GM18907 (cell line): ENCODE data around the gene KLHL9.

ENCODE experiments used
- ATAC-seq: cut with Tn5 transposase; IDR thresholded peaks from one replicate; pipeline ENCODE4 v1.9.1; 2021; ENCODE audit warnings: mild to moderate bottlenecking, moderate library complexity; ENCODE audit not compliant: unreplicated experiment

Gene KLHL9

DNA sequence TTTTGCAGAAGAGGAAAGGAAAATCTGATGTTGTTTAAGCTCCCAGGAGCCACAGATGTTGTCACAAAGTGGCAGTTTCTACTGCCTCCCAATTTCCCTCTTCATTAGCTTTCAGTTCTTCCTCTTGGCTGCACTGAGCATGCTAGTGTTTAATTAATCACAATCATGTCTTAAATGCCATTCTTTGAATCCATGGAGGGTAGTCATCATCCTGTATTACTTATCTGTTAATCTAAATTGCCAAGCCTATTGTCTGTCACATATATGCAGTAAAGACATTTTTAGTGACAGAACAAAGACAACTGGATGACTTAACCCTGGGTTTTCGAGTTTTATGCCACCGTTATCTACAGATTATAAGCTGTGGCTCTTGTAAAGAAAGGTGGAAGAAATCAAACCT lies 14.7 kb downstream of the KLHL9 start:
- no peak for ATAC-seq

DNA sequence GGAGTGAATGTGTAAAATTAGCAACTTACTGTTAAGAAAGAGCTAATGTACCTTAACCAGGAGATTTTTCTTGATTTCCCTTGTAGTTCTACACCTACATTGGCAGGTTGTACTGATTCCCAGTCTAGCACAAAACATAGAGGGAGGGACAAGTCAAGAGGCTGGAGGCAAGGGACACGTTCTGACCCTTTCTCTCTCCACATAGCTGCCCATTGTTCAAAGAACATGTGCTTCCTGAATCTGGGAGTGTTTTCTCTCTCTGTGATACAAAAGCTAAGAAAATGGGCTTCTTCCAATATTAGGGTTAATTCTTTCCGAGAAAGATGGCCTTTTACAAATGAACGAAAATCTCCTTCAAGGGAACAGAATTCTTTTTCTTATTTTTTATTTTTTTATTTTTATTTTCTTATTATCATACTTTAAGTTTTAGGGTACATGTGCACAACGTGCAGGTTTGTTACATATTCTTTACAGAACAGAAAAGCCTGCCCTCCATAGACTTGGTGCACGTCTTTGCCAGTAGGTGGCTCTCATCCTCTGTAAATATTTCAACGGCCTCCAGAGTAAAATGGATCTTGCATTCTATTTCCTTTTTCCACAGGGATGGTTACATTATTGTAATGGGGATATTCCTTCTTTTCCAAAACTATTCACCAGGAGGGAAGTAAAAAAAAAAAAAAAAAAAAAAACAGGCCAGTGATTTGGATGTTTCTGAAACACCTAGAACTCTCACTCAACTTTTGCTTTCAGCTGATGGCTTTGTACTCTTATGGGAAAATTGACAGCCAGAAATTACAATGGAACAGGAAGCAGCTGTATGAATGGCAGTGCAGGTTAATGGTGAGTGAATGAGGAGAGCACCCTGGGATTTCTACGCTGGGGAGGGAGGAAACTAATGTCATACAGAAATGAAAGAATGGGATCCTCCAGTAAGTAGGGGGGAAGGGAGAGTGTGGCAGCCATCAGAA lies 17.0 kb downstream of the KLHL9 start:
- ATAC-seq, result peak; percentile 81

DNA sequence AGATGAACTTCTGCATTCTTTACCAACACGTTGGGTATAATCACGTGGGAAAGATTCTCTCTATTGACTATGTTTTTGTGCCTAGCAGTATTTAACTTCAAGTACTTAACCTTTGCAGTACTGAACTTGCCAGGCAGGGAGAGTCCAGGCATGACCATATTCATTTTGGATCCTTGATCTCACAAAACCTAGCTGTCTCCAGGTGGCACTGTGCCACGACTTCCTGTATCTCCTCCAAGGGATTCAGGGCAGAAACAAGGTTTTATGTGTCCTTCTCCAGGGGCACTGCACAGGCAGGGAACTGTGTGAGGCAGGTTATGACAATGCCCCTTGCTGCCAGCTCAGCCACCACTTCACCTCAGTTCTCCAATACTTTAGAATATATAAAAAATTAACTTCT lies 18.3 kb downstream of the KLHL9 start:
- ATAC-seq, result no peak

DNA sequence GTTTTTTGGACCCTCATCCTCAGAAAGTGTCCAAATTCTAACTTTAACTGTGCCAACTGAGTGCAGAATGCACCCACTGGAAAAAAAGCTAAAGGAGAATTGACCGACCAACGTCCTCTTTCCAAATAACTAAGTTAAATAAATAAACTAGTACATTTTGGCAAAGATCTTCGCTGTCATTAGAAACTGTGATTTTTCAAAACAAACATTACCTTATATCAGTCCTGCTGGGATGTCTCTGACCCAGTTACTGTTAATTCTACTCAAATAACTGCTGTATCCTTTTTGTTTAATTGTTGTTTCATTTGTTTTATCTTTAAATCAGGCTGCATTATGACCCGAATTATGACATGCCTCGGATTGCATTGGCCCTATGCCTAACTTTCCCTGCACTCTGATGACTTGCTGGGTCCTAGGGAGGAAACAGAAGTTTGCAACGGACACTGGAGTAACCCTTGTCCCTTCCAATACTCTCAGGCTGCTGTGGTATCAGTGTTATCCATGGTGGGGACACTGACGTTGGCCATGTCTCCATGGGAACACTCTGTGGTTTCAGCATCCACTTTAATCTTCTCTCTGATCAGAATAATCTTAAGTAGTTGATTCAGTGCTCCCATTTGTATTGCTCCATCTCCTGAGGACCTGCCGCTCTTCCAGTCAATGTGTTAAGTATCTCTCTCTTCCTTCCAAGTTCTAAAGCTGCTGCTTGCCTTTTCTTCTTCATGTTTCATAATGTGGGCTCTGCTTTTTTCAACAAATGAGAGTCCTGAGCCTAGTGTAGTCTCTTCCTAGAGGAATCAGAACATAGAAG lies 19.0 kb downstream of the KLHL9 start:
- ATAC-seq, result no peak

DNA sequence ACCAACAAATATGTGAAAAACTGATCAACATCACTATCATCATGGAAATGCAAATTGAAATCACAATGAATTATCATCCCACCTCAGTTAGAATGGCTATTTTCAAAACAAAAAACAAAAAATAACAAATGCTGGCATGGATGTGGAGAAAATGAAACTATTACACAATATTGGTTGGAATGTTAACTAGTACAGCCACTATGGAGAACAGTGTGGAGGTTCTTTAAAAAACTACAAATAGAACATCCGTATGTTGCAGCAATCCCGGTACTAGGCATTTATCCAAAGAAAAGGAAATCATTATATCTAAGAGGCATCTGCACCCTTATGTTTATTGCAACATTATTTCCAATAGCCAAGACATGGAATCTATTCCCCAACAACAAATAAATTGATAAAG lies 21.1 kb downstream of the KLHL9 start:
- no peak for ATAC-seq

DNA sequence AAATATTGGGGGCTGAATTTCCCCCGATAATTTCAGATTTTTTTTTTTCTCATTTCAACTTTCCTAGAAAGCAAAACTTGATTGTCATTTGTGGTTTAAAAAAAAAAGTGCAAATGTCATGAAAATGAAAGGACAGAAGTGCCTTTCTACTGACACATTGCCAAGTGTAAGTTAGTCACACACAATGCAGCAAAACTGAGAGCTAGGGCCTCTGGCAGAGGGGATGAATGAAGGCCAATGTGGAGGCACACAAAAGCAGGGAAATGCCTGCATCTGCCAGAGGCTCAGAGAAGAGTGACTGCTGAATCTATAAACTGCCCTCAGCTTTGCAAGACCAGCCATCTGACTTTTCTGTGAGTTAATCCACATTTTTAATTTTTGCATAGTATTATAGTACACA lies 23.3 kb downstream of the KLHL9 start:
- ATAC-seq, result peak; percentile 57

DNA sequence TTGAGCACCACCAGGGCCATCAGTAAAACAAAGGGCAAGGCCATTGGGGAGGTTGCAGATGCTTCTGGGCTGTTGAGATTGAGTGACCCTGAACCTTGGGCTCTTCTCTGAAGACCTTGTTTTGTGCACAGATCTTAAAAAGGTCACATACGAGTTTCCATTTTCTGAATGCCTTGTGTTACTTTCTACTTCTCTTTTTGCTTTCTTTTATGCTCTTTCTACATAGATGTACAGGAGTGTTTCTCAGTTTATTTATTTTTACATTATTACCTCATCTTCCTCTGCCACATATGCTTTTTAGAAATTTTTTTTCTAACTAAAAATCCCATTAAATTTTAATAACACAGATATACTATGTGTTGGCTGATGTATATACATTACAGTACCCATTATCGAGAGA lies 30.0 kb downstream of the KLHL9 start, which contains the start of gene IFNA5:
IFNA5 (minus strand) TSS at position 101 of the 400 bp plus-strand sequence; CDS start at position 44, 57 bp downstream.
- no peak for ATAC-seq

DNA sequence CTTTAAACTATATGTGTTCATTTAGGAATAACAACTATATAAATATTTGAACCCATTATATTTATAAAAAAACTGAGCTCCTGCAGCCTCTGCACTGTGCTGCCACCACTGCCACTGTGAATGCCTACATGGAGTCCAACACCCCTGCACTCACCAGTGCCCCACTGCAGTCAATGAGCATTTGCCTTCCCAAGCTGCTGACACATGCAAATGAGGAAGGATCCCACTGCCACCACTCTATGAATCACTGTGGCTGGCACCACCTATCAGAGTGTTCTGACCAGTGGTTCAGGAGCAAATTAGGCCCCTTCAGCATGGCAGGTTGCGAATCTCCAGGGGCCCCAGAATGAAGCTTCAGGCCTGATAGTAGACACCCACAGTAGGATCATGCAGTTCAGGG lies 39.2 kb downstream of the KLHL9 start:
- ATAC-seq, result peak; percentile 43

DNA sequence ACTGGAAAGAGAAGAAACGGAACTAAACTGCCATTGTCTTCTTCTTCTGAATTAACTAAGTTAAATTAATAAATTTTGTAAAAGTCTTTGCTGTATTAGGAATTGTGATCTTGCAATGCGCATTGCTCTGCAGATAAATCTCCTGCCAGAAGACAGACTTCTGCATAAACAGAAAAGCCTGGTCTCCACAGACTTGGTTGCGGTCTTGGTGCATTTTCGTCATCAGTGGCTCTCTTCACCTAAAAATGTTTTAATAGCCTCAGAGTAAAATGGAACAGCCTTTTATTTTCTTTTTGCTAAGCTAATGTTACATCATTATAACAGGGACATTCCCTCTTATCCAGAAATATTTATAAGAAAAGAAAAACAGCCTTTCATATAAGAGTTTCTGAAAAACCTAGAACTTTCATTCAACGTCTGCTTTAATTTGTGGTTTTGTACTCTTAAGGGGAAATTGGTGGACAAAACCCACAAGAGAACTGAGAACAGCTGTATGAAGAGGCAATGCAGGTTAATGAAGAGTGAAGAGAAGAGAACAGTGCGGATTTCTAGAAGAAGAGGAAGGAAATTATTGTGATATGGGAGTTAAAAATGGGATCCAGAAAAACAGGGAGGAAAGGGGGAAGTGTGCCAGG lies 40.2 kb downstream of the KLHL9 start:
- peak; percentile 86 for ATAC-seq

DNA sequence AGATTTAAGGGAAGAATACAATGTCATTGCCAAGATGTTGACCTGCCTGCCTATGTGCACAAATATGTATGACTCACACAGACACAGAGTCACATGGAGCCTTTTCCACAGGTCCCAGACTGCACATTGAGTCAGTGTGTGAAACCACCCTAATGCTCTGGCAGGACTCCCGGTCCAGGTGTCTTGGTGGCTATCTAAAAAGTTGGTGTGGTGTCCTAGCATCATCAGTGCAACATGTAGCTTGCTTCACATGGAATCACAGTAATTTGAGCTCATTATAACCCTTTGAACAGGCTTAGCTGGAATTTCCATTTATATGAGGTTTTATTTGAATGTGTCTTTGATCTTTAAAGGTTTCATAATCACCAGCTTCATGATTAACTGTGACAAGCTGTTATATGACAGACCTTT lies 40.8 kb downstream of the KLHL9 start:
- peak; percentile 73 for ATAC-seq

DNA sequence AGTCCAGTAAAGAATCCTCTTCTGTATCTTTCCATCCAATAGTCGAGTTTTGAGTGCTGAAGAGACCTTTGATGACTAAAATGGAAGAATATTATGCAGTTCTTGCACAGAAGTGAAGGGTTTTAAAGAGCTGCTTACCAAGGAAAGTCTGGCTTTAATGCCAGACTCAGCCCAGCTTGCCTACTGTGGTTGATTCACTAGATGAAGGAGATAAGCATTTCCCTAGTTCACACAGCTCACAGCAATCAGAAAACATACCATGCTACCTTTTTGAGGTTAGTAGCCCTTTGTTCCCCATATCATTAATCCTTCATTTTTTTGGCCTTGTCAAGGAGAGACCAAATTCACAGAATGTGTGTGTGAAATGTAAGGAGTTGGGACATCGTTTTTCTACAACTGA lies 45.4 kb downstream of the KLHL9 start:
- no peak for ATAC-seq

DNA sequence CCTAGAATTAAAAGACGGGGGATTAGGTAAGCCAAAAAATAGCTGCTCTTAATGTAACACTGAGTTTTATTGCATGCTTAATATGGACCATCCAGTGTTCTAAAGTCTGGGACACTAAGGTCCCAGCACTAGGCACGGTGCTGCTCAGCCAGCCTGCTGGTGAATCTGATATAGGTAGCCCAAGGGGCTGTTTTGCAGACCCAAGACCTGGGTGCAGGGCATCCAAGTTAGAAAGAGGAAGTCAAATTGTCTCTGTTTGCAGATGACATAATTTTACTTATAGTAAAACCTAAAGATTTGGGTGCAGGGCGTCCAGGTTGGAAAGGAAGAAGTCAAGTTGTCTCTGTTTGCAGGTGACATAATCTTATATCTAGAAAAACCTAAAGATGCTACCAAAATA lies 47.9 kb downstream of the KLHL9 start:
- ATAC-seq, result no peak

DNA sequence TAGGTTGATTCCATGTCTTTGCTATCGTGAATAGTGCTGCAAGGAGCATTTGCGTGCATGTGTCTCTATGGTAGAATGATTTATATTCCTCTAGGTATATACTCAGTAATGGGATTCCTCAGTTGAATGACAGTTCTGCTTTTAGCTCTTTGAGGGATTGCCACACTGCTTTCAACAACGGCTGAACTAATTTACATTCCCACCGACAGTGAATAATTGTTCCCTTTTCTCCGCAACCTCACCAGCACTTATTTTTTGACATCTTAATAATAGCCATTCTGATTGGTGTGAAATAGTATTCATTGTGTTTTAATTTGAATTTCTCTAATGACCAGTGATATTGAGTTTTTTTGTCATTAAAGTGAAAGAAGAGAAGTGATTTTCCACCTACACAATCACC lies 48.5 kb downstream of the KLHL9 start:
- ATAC-seq, result no peak

DNA sequence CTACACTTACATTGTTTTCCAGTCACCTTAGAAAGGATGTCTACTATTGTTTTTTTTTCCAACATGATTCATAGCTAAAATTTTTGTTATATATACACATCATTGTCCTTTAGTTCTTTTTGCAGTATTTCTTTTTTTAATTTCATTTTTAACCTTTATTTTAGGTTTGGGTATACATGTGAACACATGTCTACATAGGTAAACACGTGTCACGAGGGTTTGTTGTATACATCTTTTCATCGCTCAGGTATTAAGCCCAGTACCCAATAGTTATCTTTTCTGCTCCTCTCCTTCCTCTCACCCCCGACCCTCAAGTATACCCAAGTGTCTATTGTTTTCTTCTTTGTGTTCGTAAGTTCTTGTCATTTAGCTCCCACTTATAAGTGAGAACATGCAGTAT lies 49.1 kb downstream of the KLHL9 start:
- ATAC-seq, result no peak

DNA sequence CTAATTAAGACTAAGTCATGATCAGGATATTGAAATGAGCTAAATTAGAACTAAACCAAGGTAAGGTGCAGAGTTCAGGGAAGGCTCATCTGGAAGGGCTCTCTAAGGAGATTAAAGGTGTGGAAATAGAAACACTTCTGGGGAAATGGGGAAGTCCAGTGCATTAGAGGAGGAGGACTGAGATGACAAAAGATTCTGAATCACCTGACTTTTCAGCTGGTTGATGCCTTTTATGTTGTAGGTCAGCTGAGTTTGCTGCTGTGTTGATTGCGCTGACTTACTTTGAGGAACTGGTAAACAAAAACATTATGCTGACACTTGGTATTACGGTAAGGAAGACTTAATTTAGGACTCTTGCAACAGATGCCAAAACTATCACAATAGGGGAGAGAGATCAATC lies 53.9 kb downstream of the KLHL9 start:
- ATAC-seq, result no peak
